Stimulated activated CD4-positive, alpha-beta T cell treated with anti-CD3 and anti-CD28 coated beads, Interleukin-1b, Interleukin-23, amount 100 ng/mL, for 4 hours (primary cell): Measurements from ENCODE around the gene GLI3.

ENCODE experiments used
- DNase-seq, 2 donors: peaks; one replicate each; pipeline ENCODE4 v3.0.0-alpha.2; 2020; ENCODE audit warnings: low read depth in 2 of 2

The GLI3 gene

GRCh38 chr7:41930538-41931262 is 306.3 kb downstream of the GLI3 start:
- DNase-seq, result no peak

GRCh38 chr7:41928781-41929180 is 308.2 kb downstream of the GLI3 start:
- no peak for DNase-seq

GRCh38 chr7:41928166-41928565 is 308.8 kb downstream of the GLI3 start:
- no peak for DNase-seq

- DNase-seq, result no peak
Measured at GRCh38 chr7:41927380-41927779, 309.6 kb downstream of the GLI3 start.

GRCh38 chr7:41925946-41926345 is 311.1 kb downstream of the GLI3 start:
- DNase-seq, result no peak

- no peak for DNase-seq
Measured at GRCh38 chr7:41924796-41925195, 312.2 kb downstream of the GLI3 start.

GRCh38 chr7:41922373-41922772 is 314.6 kb downstream of the GLI3 start:
- DNase-seq, result no peak

- DNase-seq, result no peak
Measured at GRCh38 chr7:41921453-41921981, 315.5 kb downstream of the GLI3 start.

GRCh38 chr7:41918597-41918996 is 318.4 kb downstream of the GLI3 start:
- DNase-seq, result no peak

GRCh38 chr7:41916450-41916927 is 320.5 kb downstream of the GLI3 start:
- DNase-seq, result no peak

GRCh38 chr7:41915871-41916270 is 321.1 kb downstream of the GLI3 start:
- no peak for DNase-seq

- no peak for DNase-seq
Measured at GRCh38 chr7:41912851-41913567, 324.0 kb downstream of the GLI3 start.

- no peak for DNase-seq
Measured at GRCh38 chr7:41912426-41912825, 324.6 kb downstream of the GLI3 start.

GRCh38 chr7:41911792-41912191 is 325.2 kb downstream of the GLI3 start:
- DNase-seq, result no peak
